ENCODE results near the gene MOB3C. TPM values are rescaled to one million over a fixed set of nuclear protein-coding genes. Genes with fewer than 3 reads are reported as not detected.

The MOB3C gene
- total RNA-seq, 1 donor from 2014 or later, result 8.4 TPM

DNA sequence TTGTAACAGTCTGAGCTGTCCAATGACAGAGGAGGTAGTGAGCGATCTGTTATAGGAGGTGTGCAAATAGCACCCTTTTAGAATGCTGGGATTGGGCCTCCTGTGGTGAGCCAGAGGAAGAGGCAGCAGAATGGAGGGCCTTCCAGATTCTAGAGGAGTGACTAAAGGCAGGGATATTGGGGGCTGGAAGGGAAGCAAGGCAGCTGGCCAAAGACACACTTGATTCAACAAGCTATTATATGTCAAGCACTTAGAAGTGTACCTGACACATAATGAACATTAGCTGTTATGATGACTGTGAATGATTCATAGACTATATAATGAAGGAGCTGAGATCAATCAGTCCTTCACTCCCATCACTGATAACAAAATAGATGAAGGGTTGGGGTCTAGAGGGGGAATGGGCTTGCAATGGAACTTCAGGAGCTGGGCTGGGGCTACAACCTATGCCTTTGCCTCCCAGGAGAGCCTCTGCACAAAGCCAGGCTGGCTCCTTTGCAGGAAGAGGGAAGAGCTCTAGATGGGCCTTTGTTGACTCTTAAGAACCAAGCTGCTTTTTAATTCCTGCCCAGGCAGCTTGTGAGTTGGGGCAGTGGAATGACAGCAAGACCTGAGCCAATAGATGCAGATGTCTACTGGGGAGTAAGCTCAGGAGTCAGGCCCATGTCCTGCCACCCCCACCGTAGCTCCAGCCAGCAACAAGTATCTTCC, 10.2 kb downstream of the MOB3C start:
- no peak for FAIRE-seq
- DNase-seq (ENCODE audit: low read depth), result peak; percentile 92
- Histone ChIP-seq H3K4me3 (ENCODE audit: low read depth, low read length) (no peak overlapping the region), H3K27me3 (ENCODE audit: control insufficient read depth, insufficient read depth, low read length) (no peaks in the 10 kb centered on the region), H3K36me3 (ENCODE audit: control insufficient read depth, insufficient read depth, low read length) (peaks cover 11% of the 10 kb centered on the region)
- TF ChIP-seq, protein P1, sequence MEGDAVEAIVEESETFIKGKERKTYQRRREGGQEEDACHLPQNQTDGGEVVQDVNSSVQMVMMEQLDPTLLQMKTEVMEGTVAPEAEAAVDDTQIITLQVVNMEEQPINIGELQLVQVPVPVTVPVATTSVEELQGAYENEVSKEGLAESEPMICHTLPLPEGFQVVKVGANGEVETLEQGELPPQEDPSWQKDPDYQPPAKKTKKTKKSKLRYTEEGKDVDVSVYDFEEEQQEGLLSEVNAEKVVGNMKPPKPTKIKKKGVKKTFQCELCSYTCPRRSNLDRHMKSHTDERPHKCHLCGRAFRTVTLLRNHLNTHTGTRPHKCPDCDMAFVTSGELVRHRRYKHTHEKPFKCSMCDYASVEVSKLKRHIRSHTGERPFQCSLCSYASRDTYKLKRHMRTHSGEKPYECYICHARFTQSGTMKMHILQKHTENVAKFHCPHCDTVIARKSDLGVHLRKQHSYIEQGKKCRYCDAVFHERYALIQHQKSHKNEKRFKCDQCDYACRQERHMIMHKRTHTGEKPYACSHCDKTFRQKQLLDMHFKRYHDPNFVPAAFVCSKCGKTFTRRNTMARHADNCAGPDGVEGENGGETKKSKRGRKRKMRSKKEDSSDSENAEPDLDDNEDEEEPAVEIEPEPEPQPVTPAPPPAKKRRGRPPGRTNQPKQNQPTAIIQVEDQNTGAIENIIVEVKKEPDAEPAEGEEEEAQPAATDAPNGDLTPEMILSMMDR (IDR thresholded peaks at IDR 0.05; ENCODE audit: insufficient read depth, low read length, severe bottlenecking), result no peak

DNA sequence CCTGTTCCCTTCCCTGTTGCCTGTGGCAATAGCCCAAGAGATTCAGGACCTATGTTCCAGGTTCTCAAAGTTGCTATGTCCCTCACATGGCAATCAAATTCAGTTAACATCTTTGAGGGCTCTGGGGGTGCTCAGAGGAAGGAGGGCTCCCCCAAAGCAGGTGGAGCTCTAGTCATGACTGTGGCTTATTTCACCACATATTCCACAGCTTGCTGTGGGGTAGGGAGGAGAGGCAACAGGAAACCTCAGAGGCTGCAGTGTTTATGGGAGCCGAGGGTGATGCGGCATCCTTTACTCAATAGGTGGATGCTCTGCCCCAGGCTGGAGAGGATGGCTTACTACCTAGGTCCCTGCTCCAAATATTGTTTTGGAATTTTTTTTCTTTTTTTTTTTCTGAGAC, 11.4 kb downstream of the MOB3C start:
- H3K36me3 ChIP-seq (ENCODE audit: control insufficient read depth, insufficient read depth, low read length), result peaks cover 11% of the 10 kb centered on the region
- H3K27me3 ChIP-seq (ENCODE audit: control insufficient read depth, insufficient read depth, low read length), result no peaks in the 10 kb centered on the region
- DNase-seq (ENCODE audit: low read depth) (no peak), FAIRE-seq (no peak)
- TF ChIP-seq, protein P1 (IDR thresholded peaks at IDR 0.05; ENCODE audit: insufficient read depth, low read length, severe bottlenecking), result no peak
- no peak overlapping the region for H3K4me3 ChIP-seq (ENCODE audit: low read depth, low read length)

DNA sequence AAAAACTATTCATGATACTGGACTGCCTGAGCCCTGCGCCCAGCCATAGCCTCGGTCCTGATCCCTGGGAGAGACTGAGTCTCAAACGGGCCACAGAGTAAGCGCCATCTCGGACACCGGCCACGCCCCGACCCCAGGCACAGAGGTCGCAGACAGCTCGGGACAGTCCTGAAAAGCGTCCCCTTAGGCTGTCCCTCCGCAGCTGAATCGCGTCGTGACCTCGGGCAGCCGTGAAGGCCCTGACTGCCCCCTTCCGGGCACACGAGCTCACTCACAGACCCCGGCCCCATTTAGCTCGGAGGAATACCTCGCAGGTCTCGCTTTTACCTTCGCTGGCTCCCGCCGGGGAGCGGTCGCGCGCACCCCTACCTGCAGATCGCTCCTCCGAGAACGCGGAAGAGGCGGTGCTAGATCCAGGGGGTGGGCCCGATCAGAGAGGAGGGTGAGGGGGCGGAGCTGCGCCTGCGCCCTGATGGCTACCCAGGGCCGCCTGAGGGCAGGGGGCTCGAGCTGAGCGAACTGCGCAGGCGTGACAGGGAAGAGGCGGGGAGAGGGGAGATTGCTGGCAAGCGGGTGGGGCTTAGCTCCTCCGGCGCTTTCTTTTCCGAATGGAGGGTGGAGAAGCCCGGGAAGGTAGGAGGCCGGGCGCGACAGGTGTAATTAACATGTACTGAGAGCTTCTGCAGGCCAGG, 12.6 kb downstream of the MOB3C start, which contains the start of gene MKNK1:
MKNK1 (minus strand) TSS at position 411 of the 692 bp plus-strand sequence. CDS start 20,941 bp downstream, outside the sequence.
- Histone ChIP-seq H3K27me3 (ENCODE audit: control insufficient read depth, insufficient read depth, low read length) (no peaks in the 10 kb centered on the region), H3K4me3 (ENCODE audit: low read depth, low read length) (peak within 1 kb of the TSS; percentile 90), H3K36me3 (ENCODE audit: control insufficient read depth, insufficient read depth, low read length) (peaks cover 5% of the 10 kb centered on the region)
- TF ChIP-seq, protein P1 (IDR thresholded peaks at IDR 0.05; ENCODE audit: insufficient read depth, low read length, severe bottlenecking), result no peak
- DNase-seq (ENCODE audit: low read depth) (peak; percentile 85), FAIRE-seq (no peak)

DNA sequence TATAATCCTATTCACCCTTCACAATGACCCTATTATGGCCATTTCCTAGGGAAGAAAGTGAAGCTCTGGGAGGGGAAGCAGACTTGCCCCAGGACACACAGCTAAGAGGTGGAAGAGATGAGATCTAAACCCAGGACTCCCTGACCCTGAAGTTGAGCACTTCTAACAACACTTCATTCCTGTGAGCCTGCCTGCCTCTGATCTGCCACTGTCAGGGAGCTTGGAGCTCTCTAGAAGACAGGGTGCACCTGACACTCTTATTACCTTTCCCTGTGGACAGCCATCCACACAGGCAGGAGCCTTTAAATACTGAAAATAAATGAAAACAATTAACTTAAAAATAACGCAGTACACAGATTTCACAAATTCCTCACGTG, 13.1 kb downstream of the MOB3C start:
- Histone ChIP-seq H3K27me3 (ENCODE audit: control insufficient read depth, insufficient read depth, low read length) (no peaks in the 10 kb centered on the region), H3K36me3 (ENCODE audit: control insufficient read depth, insufficient read depth, low read length) (peaks cover 1% of the 10 kb centered on the region), H3K4me3 (ENCODE audit: low read depth, low read length) (peak overlapping the region; percentile 90)
- DNase-seq (ENCODE audit: low read depth), result no peak
- TF ChIP-seq, protein P1 (IDR thresholded peaks at IDR 0.05; ENCODE audit: insufficient read depth, low read length, severe bottlenecking), result no peak
- no peak for FAIRE-seq

DNA sequence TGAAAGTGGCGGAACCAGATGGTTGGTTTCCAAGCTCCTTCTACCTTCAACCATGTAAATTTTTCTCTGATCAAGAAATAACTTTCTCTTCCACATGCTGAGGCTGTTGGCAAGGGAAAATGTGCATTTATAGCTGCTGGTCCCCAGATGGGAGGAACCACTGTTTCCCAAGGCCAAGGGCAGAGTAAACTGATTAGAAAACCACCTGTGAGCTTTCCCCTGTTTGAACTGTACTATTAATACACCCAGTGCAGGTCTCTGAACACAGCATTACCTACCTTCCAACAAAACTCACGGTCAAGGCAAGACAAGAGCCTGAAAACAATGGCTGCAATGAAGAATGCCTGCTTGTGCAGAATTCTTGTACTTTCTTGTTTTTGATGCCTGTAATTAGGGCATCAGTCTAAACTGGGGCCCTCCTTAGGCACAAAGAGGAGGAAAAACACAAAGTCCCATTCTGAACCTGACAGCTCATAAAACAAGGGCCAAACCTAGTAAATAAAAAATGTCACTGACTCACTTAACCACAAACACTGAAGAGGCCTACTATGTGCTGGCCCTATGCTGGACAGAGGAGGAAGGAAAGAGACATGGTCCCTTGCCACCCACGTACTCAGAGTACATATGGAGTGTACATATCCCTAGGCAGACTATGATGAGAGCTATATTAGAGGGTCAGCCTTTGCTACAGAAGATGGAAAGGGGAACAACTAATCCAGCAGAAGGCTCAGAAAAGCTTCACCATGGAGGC, 15.2 kb downstream of the MOB3C start:
- Histone ChIP-seq H3K36me3 (ENCODE audit: control insufficient read depth, insufficient read depth, low read length) (no peaks in the 10 kb centered on the region), H3K27me3 (ENCODE audit: control insufficient read depth, insufficient read depth, low read length) (no peaks in the 10 kb centered on the region), H3K4me3 (ENCODE audit: low read depth, low read length) (no peak overlapping the region)
- no peak for DNase-seq (ENCODE audit: low read depth)
- no peak for FAIRE-seq
- TF ChIP-seq, protein P1 (IDR thresholded peaks at IDR 0.05; ENCODE audit: insufficient read depth, low read length, severe bottlenecking), result no peak
